Right renal pelvis (tissue), 4 donors: Measurements from ENCODE around the gene SMAP1. TPM values are rescaled to one million over a fixed set of nuclear protein-coding genes. Genes with fewer than 3 reads are reported as not detected.

Source experiments
- DNase-seq, 4 donors: peaks; one replicate each; pipeline ENCODE4 v3.0.0-alpha.2; 2013; ENCODE audit warnings: low read depth in 4 of 4, low spot score in 3 of 4, missing footprints in 1 of 4
- polyA plus RNA-seq, 4 donors: library from polyadenylated mRNA; unstranded; fragments of 120-200 nt; gene quantifications; one replicate each; pipeline ENCODE4 v1.2.1, GENCODE V29; 2013; ENCODE audit not compliant: insufficient read length in 4 of 4

SMAP1 gene
- polyA plus RNA-seq, 4 donors = 27.3 to 35.0 (median 32.0) TPM

GRCh38 chr6:70676821-70677220 lies 9.1 kb downstream of the SMAP1 start:
- DNase-seq = no peak

GRCh38 chr6:70680396-70680795 lies 12.7 kb downstream of the SMAP1 start:
- DNase-seq = no peak

GRCh38 chr6:70684794-70685493 lies 17.3 kb downstream of the SMAP1 start:
- DNase-seq = no peak

DNA sequence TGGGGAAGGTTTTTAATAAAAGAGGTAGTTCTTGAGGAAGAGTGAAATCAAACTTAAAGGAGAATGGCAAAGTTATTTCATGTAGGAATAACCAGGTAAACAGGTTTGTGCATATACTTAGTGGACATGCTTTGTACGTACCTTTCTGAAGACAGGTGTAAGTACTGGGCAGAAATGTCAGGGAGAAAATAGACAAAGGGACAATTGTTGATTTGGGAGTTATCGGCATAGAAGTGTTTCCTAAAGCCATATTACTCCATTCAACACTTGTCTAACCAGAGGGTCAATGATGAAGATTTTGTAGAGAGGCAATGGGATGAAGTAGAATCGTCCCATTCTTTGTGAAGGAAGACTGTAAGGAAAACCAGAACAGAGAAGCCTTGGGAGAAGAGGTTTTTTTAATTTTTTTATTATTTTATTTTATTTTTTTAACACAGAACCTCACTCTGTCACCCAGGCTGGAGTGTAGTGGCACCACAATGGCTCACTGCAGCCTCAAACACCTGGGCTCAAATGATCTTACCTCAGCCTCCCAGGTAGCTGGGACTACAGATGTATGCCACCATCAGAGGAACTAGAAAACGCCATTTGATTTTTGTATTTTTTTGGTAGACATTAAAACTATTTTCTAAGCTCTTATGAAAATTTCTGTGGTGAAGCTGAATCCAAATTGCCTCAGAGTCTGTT lies 18.0 kb downstream of the SMAP1 start:
- DNase-seq = no peak

DNA sequence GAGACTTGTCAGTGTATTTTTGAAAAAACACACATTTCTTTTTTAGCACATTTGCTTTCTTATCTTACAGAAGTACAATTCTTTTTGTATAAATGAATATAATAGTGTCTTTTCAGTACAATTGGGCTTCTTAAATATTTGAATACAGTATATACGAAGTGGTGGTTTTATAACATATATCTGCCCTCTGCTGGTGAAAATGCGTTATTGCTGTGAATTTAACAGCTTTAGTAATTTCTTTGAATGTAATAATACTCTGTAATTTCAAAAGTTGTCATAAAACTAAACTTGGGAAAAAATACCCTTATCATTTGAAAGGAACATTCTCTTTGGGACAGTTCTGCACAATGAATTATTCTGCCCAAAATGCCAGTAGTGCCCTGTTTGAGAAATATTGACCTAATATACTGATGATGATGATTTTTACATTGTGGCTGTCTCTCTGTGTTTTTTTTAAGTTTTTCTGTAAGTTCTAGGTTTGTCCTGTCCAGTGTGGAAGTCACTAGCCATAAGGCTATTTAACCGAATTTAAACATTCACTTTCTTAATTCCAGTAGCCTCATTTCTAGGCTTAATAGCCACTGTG lies 19.0 kb downstream of the SMAP1 start:
- DNase-seq = peak in 1 of 4 donors; percentile 11

GRCh38 chr6:70693887-70694286 lies 26.2 kb downstream of the SMAP1 start:
- no peak for DNase-seq

DNA sequence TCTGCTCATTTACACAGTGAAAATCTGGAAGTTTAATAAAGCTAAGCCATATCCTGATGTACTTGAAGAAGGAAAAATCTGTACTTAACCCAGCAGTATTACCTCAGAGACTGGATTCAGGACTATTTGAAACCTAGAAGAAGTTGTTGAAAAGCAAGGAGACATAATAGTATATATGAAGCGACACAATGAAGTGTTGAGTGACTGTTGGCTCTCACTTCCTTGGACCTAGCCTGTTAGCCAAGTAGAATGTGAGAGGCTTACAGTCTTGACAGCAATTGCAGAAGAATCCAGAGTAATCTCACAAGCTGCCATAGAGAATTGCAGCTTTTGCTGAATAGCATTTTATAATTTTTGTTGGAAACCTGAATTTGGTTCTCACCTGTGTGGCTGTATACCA lies 26.7 kb downstream of the SMAP1 start:
- DNase-seq = no peak

- no peak for DNase-seq
Measured at GRCh38 chr6:70700922-70701876, 33.5 kb downstream of the SMAP1 start.

GRCh38 chr6:70705772-70706171 lies 38.1 kb downstream of the SMAP1 start:
- no peak for DNase-seq

DNA sequence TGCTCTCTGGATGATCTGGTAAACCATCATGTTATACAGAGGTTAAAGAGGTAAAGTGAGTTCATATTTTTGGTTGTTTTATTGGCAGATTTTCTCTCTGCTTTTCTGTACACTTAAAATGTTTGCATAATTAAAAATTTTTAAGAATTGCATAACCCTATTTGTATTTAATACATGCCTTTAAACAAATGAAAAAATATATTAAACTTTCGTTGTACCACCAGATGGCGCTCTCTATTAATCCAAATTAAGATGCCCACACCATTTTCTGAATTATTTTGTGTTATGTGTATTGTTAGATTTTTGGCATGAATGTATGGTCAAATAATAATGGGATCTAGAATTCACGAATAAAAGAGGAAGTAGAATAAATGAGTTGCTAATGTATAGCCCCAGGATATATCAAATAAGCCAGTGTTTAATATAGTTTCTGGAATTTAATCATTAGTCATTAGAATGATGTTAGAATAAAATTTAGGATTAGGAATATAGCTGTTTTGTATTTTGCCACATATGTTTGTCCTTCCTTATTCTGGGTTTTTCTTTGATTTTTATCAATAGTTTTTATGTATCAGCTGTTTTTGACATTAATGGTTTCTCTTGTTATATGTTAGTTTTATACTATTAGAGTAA lies 38.9 kb downstream of the SMAP1 start:
- peak; percentile 20 to 35 (median 24) for DNase-seq

DNA sequence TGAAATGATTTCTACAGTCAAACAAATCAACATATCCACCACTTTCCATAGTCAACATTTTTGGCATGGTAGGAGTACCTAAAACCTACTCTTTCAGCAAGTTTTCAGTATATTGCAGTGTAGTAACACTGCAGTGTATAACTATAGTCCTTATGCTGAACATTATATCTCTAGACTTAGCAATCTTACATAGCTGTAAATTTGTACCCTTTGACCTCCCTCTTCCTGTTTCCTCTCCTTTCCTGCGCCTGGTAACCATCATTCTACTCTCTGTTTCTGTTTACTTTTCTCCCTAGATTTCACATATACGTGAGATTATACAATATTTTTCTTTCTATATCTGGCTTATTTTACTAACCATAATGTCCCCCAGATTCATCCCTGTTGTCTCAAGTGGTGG lies 40.2 kb downstream of the SMAP1 start:
- no peak for DNase-seq

DNA sequence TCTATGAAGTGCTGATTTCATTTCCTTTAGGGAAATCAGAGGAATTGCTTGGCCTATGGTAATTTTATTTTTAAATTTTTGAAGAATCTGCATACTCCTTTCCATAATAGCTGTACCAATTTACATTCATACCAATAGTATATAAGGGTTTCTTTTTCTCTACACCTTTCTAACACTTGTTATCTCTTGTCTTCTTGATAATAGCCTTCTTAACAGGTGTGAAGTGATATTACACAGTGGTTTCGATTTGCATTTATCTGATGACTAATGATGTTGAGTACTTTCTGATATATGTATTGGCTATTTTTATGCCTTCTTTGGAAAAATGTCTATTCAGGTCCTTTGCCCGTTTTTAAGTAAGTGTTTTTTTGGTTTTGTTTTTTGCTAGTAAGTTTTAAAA lies 40.8 kb downstream of the SMAP1 start:
- DNase-seq = no peak

DNA sequence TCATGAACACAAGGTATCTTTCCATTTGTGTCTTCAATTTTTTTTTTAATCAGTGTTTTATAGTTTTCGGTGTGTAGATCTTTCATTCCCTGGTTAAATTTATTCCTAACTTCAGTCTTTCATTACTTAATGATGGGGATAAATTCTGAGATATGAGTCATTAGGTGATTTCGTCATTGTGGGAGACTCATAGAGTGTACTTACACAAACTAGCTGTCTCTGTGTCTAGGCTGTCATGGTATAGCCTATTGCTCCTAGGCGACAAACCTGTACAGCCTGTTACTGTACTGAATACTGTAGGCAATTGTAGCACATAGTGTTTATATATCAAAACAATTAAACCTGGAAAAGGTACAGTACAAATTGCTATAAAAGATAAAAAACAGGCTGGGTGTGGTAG lies 42.1 kb downstream of the SMAP1 start:
- no peak for DNase-seq

GRCh38 chr6:70714716-70715257 lies 47.1 kb downstream of the SMAP1 start:
- DNase-seq = no peak

GRCh38 chr6:70717038-70717801 lies 49.5 kb downstream of the SMAP1 start:
- DNase-seq = no peak

DNA sequence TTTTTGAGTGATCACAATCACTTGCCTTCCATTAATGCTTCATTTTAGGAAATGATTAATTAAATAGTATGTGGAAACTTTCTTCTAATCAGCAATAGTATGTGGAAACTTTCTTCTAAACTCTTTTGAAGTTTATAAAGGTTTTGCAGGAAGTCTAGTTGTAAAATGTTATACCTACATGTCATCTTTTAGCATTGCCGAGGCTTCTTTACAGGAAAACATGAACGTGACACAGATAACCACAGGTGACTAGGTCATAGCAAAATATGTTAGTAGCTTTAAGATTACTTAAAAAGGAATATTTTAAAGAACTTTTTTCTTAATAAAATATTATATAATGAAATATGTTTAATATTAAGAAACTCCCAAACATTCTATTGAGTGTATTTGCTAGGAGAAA lies 56.8 kb downstream of the SMAP1 start:
- DNase-seq = no peak

GRCh38 chr6:70725817-70726415 lies 58.2 kb downstream of the SMAP1 start:
- no peak for DNase-seq

- DNase-seq = no peak
Measured at GRCh38 chr6:70734381-70734780, 66.7 kb downstream of the SMAP1 start.

DNA sequence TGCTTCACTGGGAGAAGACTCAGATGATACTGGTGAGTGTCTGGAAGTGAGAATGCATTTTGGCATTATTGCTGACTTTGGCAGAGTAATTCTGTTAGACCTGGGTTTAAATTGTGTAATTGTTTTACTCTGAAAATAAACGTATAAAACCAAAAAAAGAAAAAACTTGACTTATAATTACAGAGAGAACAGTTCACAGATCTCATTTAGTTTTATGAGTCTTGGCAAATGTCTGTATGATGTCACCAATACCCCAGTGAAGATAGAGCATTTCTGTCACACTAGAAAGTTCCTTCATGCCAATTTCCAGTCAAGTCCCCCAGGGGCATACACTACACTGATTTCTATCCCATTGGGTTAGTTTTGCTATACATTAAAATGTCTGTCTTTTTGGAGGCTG lies 67.3 kb downstream of the SMAP1 start:
- DNase-seq = no peak
